GM10248 (cell line): Measurements from ENCODE around the gene HEATR9.

Source experiments
- CTCF ChIA-PET: fragments of 300-600 bp; sonication (Branson Sonifier 250); formaldehyde crosslinking; extraction: SDS; loops from one replicate; lab custom pipeline; 2021; ENCODE audit warnings: antibody characterized with exemption; lab: Yijun Ruan, JAX
- POLR2A ChIA-PET: fragments of 350-650 bp; sonication (Branson Sonifier 250); formaldehyde crosslinking; extraction: SDS; loops from one replicate; lab custom pipeline; 2020; ENCODE audit warnings: antibody characterized with exemption; lab: Yijun Ruan, JAX
- DNase-seq: peaks from one replicate; pipeline ENCODE4 v3.0.0; 2012; ENCODE audit errors: extremely low spot score
- CTCF ChIP-seq: IDR thresholded peaks from 2 replicates; pipeline ENCODE4 v1.5.1; 2012; ENCODE audit warnings: mild to moderate bottlenecking, low read depth; ENCODE audit errors: extremely low read depth, missing control alignments, control extremely low read depth

Gene HEATR9

GRCh38 chr17:35819455-35819854 lies 49.2 kb downstream of the HEATR9 start:
- no peak for DNase-seq
- ChIA-PET CTCF (interaction anchor here (1.0 to 2.8 kb wide), 8 partner anchors 9 to 68 kb away, joined by 3 to 24 read pairs (median 3); partner anchors contain the start of gene TAF15), POLR2A (no interaction called here)
- no peak for TF ChIP-seq CTCF

GRCh38 chr17:35817196-35817595 lies 51.5 kb downstream of the HEATR9 start:
- no peak for DNase-seq
- CTCF ChIA-PET: interaction anchor here (0.9 to 2.5 kb wide), 4 partner anchors 9 to 70 kb away, joined by 3 to 10 read pairs (median 5); partner anchors contain the start of gene TAF15
- no peak for TF ChIP-seq CTCF
- POLR2A ChIA-PET: interaction anchor here (0.6 kb wide), 1 partner anchor 9 kb away, joined by 5 read pairs; no protein-coding TSS in a partner anchor

- POLR2A ChIA-PET: interaction anchor here (0.6 kb wide), 1 partner anchor 10 kb away, joined by 5 read pairs; no protein-coding TSS in a partner anchor
- no peak for DNase-seq
- TF ChIP-seq CTCF: no peak
- CTCF ChIA-PET: interaction anchor here (0.9 to 2.5 kb wide), 5 partner anchors 8 to 256 kb away, joined by 3 to 10 read pairs (median 7); partner anchors contain the start of gene TAF15
Observed at GRCh38 chr17:35816723-35817122, 52.0 kb downstream of the HEATR9 start.

- POLR2A ChIA-PET: no interaction called here
- CTCF ChIA-PET: interaction anchor here (1.0 to 11.1 kb wide), 3 partner anchors 46 to 256 kb away, joined by 3 to 222 read pairs (median 3); no protein-coding TSS in a partner anchor
- DNase-seq: no peak
- TF ChIP-seq CTCF: no peak
Observed at GRCh38 chr17:35812456-35812855, 56.2 kb downstream of the HEATR9 start.

GRCh38 chr17:35811759-35812158 lies 56.9 kb downstream of the HEATR9 start:
- no peak for TF ChIP-seq CTCF
- DNase-seq: no peak
- ChIA-PET CTCF (interaction anchor here (1.0 to 11.1 kb wide), 5 partner anchors 37 to 257 kb away, joined by 3 to 222 read pairs (median 3); no protein-coding TSS in a partner anchor), POLR2A (no interaction called here)

GRCh38 chr17:35809855-35810461 lies 58.7 kb downstream of the HEATR9 start:
- no peak for DNase-seq
- no peak for TF ChIP-seq CTCF
- CTCF ChIA-PET: interaction anchor here (0.9 to 11.1 kb wide), 9 partner anchors 9 to 196 kb away, joined by 3 to 222 read pairs (median 6); partner anchors contain the start of gene MMP28
- POLR2A ChIA-PET: interaction anchor here (0.6 kb wide), 1 partner anchor 28 kb away, joined by 3 read pairs; no protein-coding TSS in a partner anchor
